A549 (cell line): ENCODE results near the gene SERTAD1. TPM values are rescaled to one million over a fixed set of nuclear protein-coding genes. Genes with fewer than 3 reads are reported as not detected.
"Not testable (repeated sequence)": the region's sequence is repeated elsewhere in the genome, so short reads cannot be mapped to it uniquely, and the experiment has no call there.

ENCODE experiments used
- ATAC-seq, 2 experiments: fragments of 200-7000 bp in 1 of 2; fragments of >200 bp in 1 of 2; cut with Nextera tagmentation in 1 of 2; cut with Tn5 transposase in 1 of 2; 3 replicates each; pipeline versions ENCODE4 v1.8.0 to v1.9.1; 2018 to 2020; ENCODE audit warnings: mild to moderate bottlenecking in 1 of 2, moderate library complexity in 1 of 2
- CTCF ChIA-PET: fragments of 300-600 bp; sonication (Branson Sonifier 250); formaldehyde crosslinking; extraction: SDS; loops from one replicate; lab custom pipeline; 2021; ENCODE audit warnings: antibody characterized with exemption, inconsistent platforms; lab: Yijun Ruan, JAX
- POLR2A ChIA-PET: fragments of 350-600 bp; formaldehyde crosslinking; extraction: SDS; loops from one replicate; lab custom pipeline; 2021; ENCODE audit warnings: antibody characterized with exemption, inconsistent platforms; lab: Yijun Ruan, JAX
- DNase-seq, 2 experiments: peaks; one replicate each; pipeline versions ENCODE4 v3.0.0 to v3.0.0-alpha.2; 2011 to 2016; ENCODE audit warnings: low read depth in 1 of 2, low spot score in 1 of 2
- FAIRE-seq: peaks from 2 replicates; lab custom pipeline; 2011; peaks lifted over from hg19 to GRCh38; lab: Jason Lieb, UNC
- H3K27ac ChIP-seq, 2 experiments: fragments of >200 bp; sonication (Bioruptor Twin); formaldehyde crosslinking; 3 replicates each; pipeline ENCODE4 v1.5.1; 2016 to 2017
- H3K4me1 ChIP-seq: fragments of >200 bp; sonication (Bioruptor Twin); formaldehyde crosslinking; 3 replicates; pipeline ENCODE4 v1.6.1; 2016
- H3K4me2 ChIP-seq: fragments of >200 bp; sonication (Bioruptor Twin); formaldehyde crosslinking; 3 replicates; pipeline ENCODE4 v1.6.1; 2016
- H3K4me3 ChIP-seq: fragments of >200 bp; sonication (Bioruptor Twin); formaldehyde crosslinking; 3 replicates; pipeline ENCODE4 v1.5.1; 2016
- H3K9me3 ChIP-seq: fragments of >200 bp; sonication (Bioruptor Twin); formaldehyde crosslinking; 3 replicates; pipeline ENCODE4 v1.6.1; 2016
- BHLHE40 ChIP-seq: IDR thresholded peaks from 2 replicates; pipeline ENCODE4 v1.6.1; 2012; ENCODE audit warnings: low read depth, low read length, inconsistent platforms
- CHD4 ChIP-seq: fragments of 200-600 bp; sonication (generic); IDR thresholded peaks from 2 replicates; pipeline ENCODE4 v1.6.1; 2016; ENCODE audit warnings: antibody characterized with exemption, mild to moderate bottlenecking, borderline replicate concordance
- EHMT2 ChIP-seq: fragments of 200-600 bp; sonication (generic); IDR thresholded peaks from 2 replicates; pipeline ENCODE4 v1.6.1; 2016; ENCODE audit warnings: antibody characterized with exemption, low read depth, mild to moderate bottlenecking, moderate library complexity
- GATA3 ChIP-seq: IDR thresholded peaks from 2 replicates; pipeline ENCODE4 v1.6.1; 2012; ENCODE audit warnings: borderline replicate concordance
- HOXA7 ChIP-seq: fragments of 250-450 bp; sonication (Bioruptor Pico); IDR thresholded peaks from 2 replicates; pipeline ENCODE4 v1.5.0; 2020; ENCODE audit warnings: mild to moderate bottlenecking, moderate library complexity
- MYC ChIP-seq: IDR thresholded peaks from 2 replicates; pipeline ENCODE4 v1.6.1; 2012; ENCODE audit warnings: mild to moderate bottlenecking, inconsistent platforms, low read length, improper control_type of control experiment, borderline replicate concordance
- NFE2L2 ChIP-seq: fragments of 150-350 bp; conservative IDR thresholded peaks from 2 replicates; pipeline ENCODE4 v1.6.1; 2014; ENCODE audit warnings: low read length
- RAD21 ChIP-seq, 2 experiments: fragments of >200 bp in 1 of 2; sonication (Bioruptor Twin) in 1 of 2; formaldehyde crosslinking in 1 of 2; IDR thresholded peaks in 1 of 2; conservative IDR thresholded peaks in 1 of 2; 2 replicates in 1 of 2; 3 replicates in 1 of 2; pipeline ENCODE4 v1.6.1; 2012 to 2018; ENCODE audit warnings: inconsistent platforms in 1 of 2
- SMC3 ChIP-seq: fragments of >200 bp; sonication (Bioruptor Twin); formaldehyde crosslinking; IDR thresholded peaks from 3 replicates; pipeline ENCODE4 v1.6.1; 2018; ENCODE audit warnings: inconsistent platforms
- WGBS: methylation state at CpG from one replicate; pipeline ENCODE4 v1.1.6; 2017; ENCODE audit errors: missing lambda C conversion rate; 5-methylcytosine and 5-hydroxymethylcytosine counted together
- polyA plus RNA-seq, 4 experiments: library from polyadenylated mRNA; depleted of rRNA in 3 of 4; stranded (reverse); fragments of >200 nt; fragmentation: RNase III in 1 of 4; extraction: RNeasy Plus Mini Kit Qiagen cat#74134 plus additional on column Dnase treatment in 1 of 4; gene quantifications; 2 replicates in 3 of 4; 3 replicates in 1 of 4; pipeline ENCODE4 v1.2.3, GENCODE V29; 2011 to 2017
- TF ChIP-seq, protein P1 (sequence below): IDR thresholded peaks from 2 replicates; pipeline ENCODE4 v1.6.1; 2012
- TF ChIP-seq, protein P2 (sequence below): fragments of 200-600 bp; sonication (generic); IDR thresholded peaks from 2 replicates; pipeline ENCODE4 v1.6.1; 2016; ENCODE audit warnings: antibody characterized with exemption, mild to moderate bottlenecking, moderate library complexity
- TF ChIP-seq, protein P3 (sequence below): IDR thresholded peaks from 2 replicates; pipeline ENCODE4 v1.6.1; 2012; ENCODE audit warnings: low read depth, borderline replicate concordance

The SERTAD1 gene
- polyA plus RNA-seq, 2 of the 4 experiments (the other 2 are of a cell fraction) = 10.7 to 13.6 TPM

DNA sequence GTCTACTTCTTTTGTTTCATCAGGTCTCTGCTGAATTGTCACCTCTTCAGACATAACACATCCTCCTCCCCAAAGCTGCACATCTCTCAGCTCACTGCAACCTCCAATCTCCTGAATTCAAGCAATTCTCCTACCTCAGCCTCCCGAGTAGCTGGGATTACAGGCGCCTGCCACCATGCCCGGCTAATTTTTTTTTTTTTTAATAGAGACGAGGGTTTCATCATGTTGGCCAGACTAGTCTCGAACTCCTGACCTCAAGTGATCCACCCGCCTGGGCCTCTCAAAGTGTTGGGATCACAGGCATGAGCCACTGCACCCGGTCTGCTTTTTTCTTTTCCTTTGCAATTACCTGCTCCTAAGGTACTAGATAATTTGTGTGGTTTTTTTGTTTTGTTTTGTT is 7.0 kb upstream of the SERTAD1 start:
- Histone ChIP-seq H3K4me3 (peak overlapping the region; percentile 43), H3K27ac (peak overlapping the region; percentile 90 to 95)
- CTCF ChIA-PET = interaction anchor here (1.0 to 46.6 kb wide), 8 partner anchors 9 to 202 kb away, joined by 3 to 950 read pairs (median 4); partner anchors contain the start of genes BLVRB, PRX, SERTAD1 and SERTAD3
- H3K9me3 ChIP-seq, FAIRE-seq, ATAC-seq: not testable (repeated sequence)
- WGBS = 47% methylated on average over 7 of the region's 7 CpGs
- 0 out of 2 replicates have a peak, but pooled peaks have one; percentile 58 for TF ChIP-seq CHD4
- TF ChIP-seq, protein P1, sequence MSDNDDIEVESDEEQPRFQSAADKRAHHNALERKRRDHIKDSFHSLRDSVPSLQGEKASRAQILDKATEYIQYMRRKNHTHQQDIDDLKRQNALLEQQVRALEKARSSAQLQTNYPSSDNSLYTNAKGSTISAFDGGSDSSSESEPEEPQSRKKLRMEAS = 0 out of 2 replicates have a peak, but pooled peaks have one; percentile 13
- TF ChIP-seq, all 56 proteins: peak for 2; not testable (repeated sequence) for 54
- DNase-seq = not testable (repeated sequence)
- peaks cover 28% of the 10 kb centered on the region for H3K4me1 ChIP-seq
- peak overlapping the region; percentile 93 for H3K4me2 ChIP-seq
- POLR2A ChIA-PET = interaction anchor here (0.6 to 4.6 kb wide), 8 partner anchors 9 to 599 kb away, joined by 3 to 79 read pairs (median 6); partner anchors contain the start of genes BLVRB, DYRK1B and SERTAD3

DNA sequence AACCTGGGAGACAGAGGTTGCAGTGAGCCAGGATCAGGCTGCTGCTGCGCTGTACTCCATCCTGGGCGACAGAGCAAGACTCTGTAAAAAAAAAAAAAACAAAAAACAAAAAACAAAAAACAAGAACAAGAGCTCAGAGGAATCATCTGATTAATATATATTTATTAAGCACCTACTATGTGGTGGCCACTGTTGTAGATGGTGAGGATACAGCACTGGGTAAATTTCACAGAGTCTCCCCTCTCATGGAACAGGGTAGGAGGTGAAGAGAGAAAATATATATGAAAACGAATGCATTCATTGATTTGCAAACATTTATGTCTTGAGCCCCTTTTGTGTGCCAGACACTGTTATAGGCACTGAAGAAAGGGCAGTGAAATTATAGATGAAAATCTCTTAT is 5.9 kb upstream of the SERTAD1 start:
- H3K4me3 ChIP-seq = no peak overlapping the region
- no peak for TF ChIP-seq EHMT2
- TF ChIP-seq BHLHE40 = no peak
- no peak for TF ChIP-seq CHD4
- TF ChIP-seq, protein P2, sequence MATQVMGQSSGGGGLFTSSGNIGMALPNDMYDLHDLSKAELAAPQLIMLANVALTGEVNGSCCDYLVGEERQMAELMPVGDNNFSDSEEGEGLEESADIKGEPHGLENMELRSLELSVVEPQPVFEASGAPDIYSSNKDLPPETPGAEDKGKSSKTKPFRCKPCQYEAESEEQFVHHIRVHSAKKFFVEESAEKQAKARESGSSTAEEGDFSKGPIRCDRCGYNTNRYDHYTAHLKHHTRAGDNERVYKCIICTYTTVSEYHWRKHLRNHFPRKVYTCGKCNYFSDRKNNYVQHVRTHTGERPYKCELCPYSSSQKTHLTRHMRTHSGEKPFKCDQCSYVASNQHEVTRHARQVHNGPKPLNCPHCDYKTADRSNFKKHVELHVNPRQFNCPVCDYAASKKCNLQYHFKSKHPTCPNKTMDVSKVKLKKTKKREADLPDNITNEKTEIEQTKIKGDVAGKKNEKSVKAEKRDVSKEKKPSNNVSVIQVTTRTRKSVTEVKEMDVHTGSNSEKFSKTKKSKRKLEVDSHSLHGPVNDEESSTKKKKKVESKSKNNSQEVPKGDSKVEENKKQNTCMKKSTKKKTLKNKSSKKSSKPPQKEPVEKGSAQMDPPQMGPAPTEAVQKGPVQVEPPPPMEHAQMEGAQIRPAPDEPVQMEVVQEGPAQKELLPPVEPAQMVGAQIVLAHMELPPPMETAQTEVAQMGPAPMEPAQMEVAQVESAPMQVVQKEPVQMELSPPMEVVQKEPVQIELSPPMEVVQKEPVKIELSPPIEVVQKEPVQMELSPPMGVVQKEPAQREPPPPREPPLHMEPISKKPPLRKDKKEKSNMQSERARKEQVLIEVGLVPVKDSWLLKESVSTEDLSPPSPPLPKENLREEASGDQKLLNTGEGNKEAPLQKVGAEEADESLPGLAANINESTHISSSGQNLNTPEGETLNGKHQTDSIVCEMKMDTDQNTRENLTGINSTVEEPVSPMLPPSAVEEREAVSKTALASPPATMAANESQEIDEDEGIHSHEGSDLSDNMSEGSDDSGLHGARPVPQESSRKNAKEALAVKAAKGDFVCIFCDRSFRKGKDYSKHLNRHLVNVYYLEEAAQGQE = no peak
- TF ChIP-seq SMC3 = no peak
- no peak for TF ChIP-seq HOXA7 (CRISPR knock-in tag)
- TF ChIP-seq, protein P3, sequence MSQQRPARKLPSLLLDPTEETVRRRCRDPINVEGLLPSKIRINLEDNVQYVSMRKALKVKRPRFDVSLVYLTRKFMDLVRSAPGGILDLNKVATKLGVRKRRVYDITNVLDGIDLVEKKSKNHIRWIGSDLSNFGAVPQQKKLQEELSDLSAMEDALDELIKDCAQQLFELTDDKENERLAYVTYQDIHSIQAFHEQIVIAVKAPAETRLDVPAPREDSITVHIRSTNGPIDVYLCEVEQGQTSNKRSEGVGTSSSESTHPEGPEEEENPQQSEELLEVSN = no peak
- TF ChIP-seq GATA3 = no peak
- no peak for TF ChIP-seq RAD21 (conservative IDR thresholded peaks at IDR 0.05 in 1 of 2, IDR thresholded peaks at IDR 0.05 in 1 of 2)
- no peak for TF ChIP-seq NFE2L2
- TF ChIP-seq, protein P1 = no peak
- no peak for TF ChIP-seq MYC
- H3K27ac ChIP-seq = peak overlapping the region in 1 of 2 experiments; percentile 90; a peak in 3 of 6 replicates
- no peak for DNase-seq
- no peak for ATAC-seq
- no peaks in the 10 kb centered on the region for H3K9me3 ChIP-seq
- 84% methylated on average over 3 of the region's 3 CpGs for WGBS
- CTCF ChIA-PET = interaction anchor here (0.6 to 46.6 kb wide), 6 partner anchors 8 to 1367 kb away, joined by 3 to 950 read pairs (median 4); partner anchors contain the start of genes BLVRB, PRX, SERTAD1 and SERTAD3
- POLR2A ChIA-PET = interaction anchor here (0.6 to 4.6 kb wide), 4 partner anchors 9 to 70 kb away, joined by 3 to 79 read pairs (median 6); partner anchors contain the start of gene SERTAD3
- no peak for FAIRE-seq
- H3K4me1 ChIP-seq = peaks cover 28% of the 10 kb centered on the region
- no peak overlapping the region for H3K4me2 ChIP-seq

DNA sequence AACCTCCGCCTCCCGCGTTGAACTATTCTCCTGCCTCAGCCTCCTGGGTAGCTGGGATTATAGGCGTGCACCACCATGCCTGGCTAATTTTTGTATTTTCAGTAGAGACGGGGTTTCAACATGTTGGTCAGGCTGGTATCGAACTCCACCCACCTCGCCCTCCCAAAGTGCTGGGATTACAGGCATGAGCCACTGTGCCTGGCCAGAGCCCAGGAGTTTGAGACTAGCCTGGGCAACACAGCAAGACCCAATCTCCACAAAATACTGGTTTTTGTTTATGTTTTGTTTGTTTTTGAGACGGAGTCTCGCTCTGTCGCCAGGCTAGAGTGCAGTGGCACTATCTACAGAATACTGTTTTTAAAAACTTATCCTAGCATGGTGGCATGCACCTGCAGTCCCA is 4.5 kb upstream of the SERTAD1 start:
- H3K4me2 ChIP-seq, H3K27ac ChIP-seq, DNase-seq, H3K4me3 ChIP-seq, ATAC-seq, FAIRE-seq, H3K9me3 ChIP-seq: not testable (repeated sequence)
- H3K4me1 ChIP-seq = peaks cover 27% of the 10 kb centered on the region
- ChIA-PET POLR2A (interaction anchor here (0.7 to 4.6 kb wide), 3 partner anchors 9 to 27 kb away, joined by 7 to 79 read pairs (median 7); partner anchors contain the start of gene SERTAD3), CTCF (interaction anchor here (0.6 to 46.6 kb wide), 7 partner anchors 7 to 252 kb away, joined by 3 to 950 read pairs (median 4); partner anchors contain the start of genes BLVRB, PRX, SERTAD1 and SERTAD3)
- WGBS = 97% methylated on average over 10 of the region's 10 CpGs
